ENCODE data around the gene MAP3K21. TPM values are rescaled to one million over a fixed set of nuclear protein-coding genes. Genes with fewer than 3 reads are reported as not detected.

The MAP3K21 gene
- polyA plus RNA-seq, 1 of the 3 experiments (the other 2 are of a cell fraction): 0.33 TPM

- TF ChIP-seq, protein P1, sequence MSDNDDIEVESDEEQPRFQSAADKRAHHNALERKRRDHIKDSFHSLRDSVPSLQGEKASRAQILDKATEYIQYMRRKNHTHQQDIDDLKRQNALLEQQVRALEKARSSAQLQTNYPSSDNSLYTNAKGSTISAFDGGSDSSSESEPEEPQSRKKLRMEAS (IDR thresholded peaks at IDR 0.05; ENCODE audit: low read depth): no peak
- TF ChIP-seq ELF1 (IDR thresholded peaks at IDR 0.05): no peak
- no peak for TF ChIP-seq RXRA (IDR thresholded peaks at IDR 0.05; ENCODE audit: borderline replicate concordance, low read depth)
- no peak for TF ChIP-seq FOXJ3 (CRISPR knock-in tag; IDR thresholded peaks at IDR 0.05)
- TF ChIP-seq CHD2 (IDR thresholded peaks at IDR 0.05; ENCODE audit: low read length, partially characterized antibody): no peak
- TF ChIP-seq YY1 (IDR thresholded peaks at IDR 0.05; ENCODE audit: low read depth): no peak
- TF ChIP-seq PBX3 (IDR thresholded peaks at IDR 0.05): no peak
These were observed 65.7 kb downstream of the MAP3K21 start (continued) for GRCh38 chr1:233393084-233393840.

DNA sequence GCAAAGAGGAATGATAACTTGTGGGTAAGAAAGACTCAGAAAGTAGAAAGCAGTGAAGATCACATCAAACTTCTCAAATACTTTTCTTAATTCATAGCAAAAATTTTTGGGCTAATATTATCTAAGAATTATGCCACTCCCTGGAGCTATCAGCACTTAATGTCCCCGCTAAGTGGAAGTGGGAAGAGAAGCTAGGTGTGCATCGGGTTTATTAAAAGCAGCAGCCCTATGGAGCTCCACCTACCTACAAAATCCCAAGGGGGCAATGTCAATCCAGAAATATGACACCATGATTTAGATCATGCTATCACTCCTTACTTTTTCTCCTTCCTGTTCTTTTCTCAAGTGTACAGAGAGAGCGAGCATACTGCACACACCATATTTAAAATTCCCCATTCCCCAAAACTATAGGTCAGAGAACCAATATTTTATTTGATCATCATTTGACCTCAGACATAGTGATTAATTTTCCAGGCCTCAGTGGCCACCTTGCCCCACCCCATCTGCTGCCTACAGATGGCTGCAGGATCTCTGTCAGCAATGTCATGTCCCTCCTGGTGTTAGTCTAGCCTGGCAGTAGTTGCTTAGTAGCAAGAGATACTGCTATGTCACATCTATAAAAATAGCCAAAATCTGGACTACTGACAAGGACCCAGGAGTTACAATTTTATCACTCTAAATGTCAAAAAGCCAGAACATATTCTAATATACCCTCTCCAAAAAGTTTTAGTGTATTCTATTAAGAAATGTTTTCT is 66.6 kb downstream of the MAP3K21 start:
- no peak overlapping the region for H3K9ac ChIP-seq
- no peak overlapping the region for H3K27ac ChIP-seq (ENCODE audit: low read depth in 2 of 2, low read length in 1 of 2)
- ChIA-PET POLR2A (no interaction called here), CTCF (interaction anchor here (0.8 to 4.4 kb wide), 14 partner anchors 16 to 916 kb away, joined by 3 to 27 read pairs (median 6); no protein-coding TSS in a partner anchor)
- H3F3A ChIP-seq (replicated peaks; ENCODE audit: insufficient read depth): no peaks in the 10 kb centered on the region
- no peaks in the 10 kb centered on the region for H3K79me2 ChIP-seq (ENCODE audit: insufficient read depth)
- no peak overlapping the region for H2AFZ ChIP-seq (ENCODE audit: low read depth)
- TF ChIP-seq MXI1 (IDR thresholded peaks at IDR 0.05; ENCODE audit: low read depth, low read length) (no peak), EP300 (IDR thresholded peaks at IDR 0.05; ENCODE audit: borderline replicate concordance in 1 of 2, low read depth in 1 of 2, low read length in 1 of 2) (no peak), USF1 (IDR thresholded peaks at IDR 0.05; ENCODE audit: borderline replicate concordance, low read depth) (no peak), TCF12 (IDR thresholded peaks at IDR 0.05) (no peak), RCOR1 (IDR thresholded peaks at IDR 0.05; ENCODE audit: low read length) (no peak), FOSL2 (IDR thresholded peaks at IDR 0.05; ENCODE audit: borderline replicate concordance, low read depth) (no peak), RAD21 (IDR thresholded peaks at IDR 0.05; ENCODE audit: low read length) (no peak), POLR2AphosphoS5 (IDR thresholded peaks at IDR 0.05; ENCODE audit: low read depth, low read length) (no peak), RFX5 (IDR thresholded peaks at IDR 0.05; ENCODE audit: low read length) (no peak), CHD2 (IDR thresholded peaks at IDR 0.05; ENCODE audit: low read length, partially characterized antibody) (no peak), FOXM1 (IDR thresholded peaks at IDR 0.05; ENCODE audit: low read depth) (no peak), FOXJ3 (CRISPR knock-in tag; IDR thresholded peaks at IDR 0.05) (no peak), EZH2phosphoT487 (IDR thresholded peaks at IDR 0.05; ENCODE audit: borderline replicate concordance, low read depth) (no peak), GABPA (IDR thresholded peaks at IDR 0.05; ENCODE audit: low read depth) (no peak), SMC3 (IDR thresholded peaks at IDR 0.05; ENCODE audit: low read depth, low read length) (no peak)
- no peaks in the 10 kb centered on the region for H3K9me2 ChIP-seq
- 82% methylated on average over 3 of the region's 3 CpGs for WGBS (ENCODE audit: low lambda C conversion rate)
- H3K36me3 ChIP-seq (replicated peaks in 1 of 2; ENCODE audit: control insufficient read depth in 1 of 2, insufficient read depth in 2 of 2, low read length in 1 of 2): no peaks in the 10 kb centered on the region
- H3K4me2 ChIP-seq: no peak overlapping the region
- DNase-seq: no peak
- H3K4me3 ChIP-seq (ENCODE audit: low read depth in 2 of 2, low read length in 1 of 2): no peak overlapping the region
- H3K9me3 ChIP-seq: no peaks in the 10 kb centered on the region
- peaks cover 7% of the 10 kb centered on the region; the same call in 1 of the 2 replicates for H3K27me3 ChIP-seq (ENCODE audit: insufficient read depth)
- peaks cover 0 to 7% of the 10 kb centered on the region in 2 experiments; a peak in 1 of 4 replicates for H3K4me1 ChIP-seq (ENCODE audit: control insufficient read depth in 1 of 2, insufficient read depth in 2 of 2, low read depth in 1 of 2, low read length in 1 of 2)
- no peaks in the 10 kb centered on the region for H4K20me1 ChIP-seq (ENCODE audit: insufficient read depth)

All from SK-N-SH (cell line).